ENCODE results near the gene MACROD2. TPM values are rescaled to one million over a fixed set of nuclear protein-coding genes. Genes with fewer than 3 reads are reported as not detected.

MACROD2 gene
- total and polyA plus RNA-seq, 2 of the 4 experiments (the other 2 are of a cell fraction) = not detected

DNA sequence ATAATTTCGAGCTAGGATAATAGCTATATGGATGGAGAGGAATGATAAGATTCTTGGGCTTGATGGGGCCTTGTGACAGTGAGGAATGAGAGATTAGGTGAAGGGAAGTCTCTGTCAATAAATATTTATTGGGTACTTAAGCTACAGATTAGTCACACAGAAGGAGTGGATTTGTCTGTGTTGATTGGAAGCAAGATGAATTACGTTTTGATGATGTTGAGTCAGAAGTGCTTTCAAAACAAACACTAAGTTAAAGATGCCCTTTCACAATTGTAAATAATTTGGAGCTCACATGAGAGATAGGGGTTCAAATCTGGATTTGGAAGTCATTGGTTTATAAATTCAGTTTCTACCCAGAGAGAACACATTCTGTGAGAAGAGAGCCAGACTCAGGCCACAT is 1743.7 kb downstream of the MACROD2 start:
- Histone ChIP-seq H3K27me3 (ENCODE audit: control insufficient read depth, insufficient read depth, low read length) (no peaks in the 10 kb centered on the region), H2AFZ (replicated peaks; ENCODE audit: low read length, poor library complexity) (no peak overlapping the region), H3K14ac (replicated peaks; ENCODE audit: low read depth, low read length) (no peak overlapping the region), H2BK15ac (ENCODE audit: low read depth, low read length) (no peak overlapping the region), H3K4me1 (ENCODE audit: control insufficient read depth, insufficient read depth, low read length) (peaks cover 2% of the 10 kb centered on the region; the same call in 1 of the 2 replicates), H3K23ac (ENCODE audit: low read depth, low read length) (no peak overlapping the region), H3K27ac (ENCODE audit: insufficient read depth, low read length) (no peak overlapping the region), H2BK5ac (ENCODE audit: low read depth, low read length, poor library complexity, severe bottlenecking) (no peak overlapping the region), H3K9me3 (ENCODE audit: control insufficient read depth, insufficient read depth, low read length) (no peaks in the 10 kb centered on the region), H2BK120ac (ENCODE audit: low read depth, low read length) (no peak overlapping the region), H4K20me1 (ENCODE audit: insufficient read depth, low read length) (no peaks in the 10 kb centered on the region), H3K9me1 (ENCODE audit: insufficient read depth, low read length) (no peaks in the 10 kb centered on the region), H3K9ac (ENCODE audit: low read depth, low read length) (no peak overlapping the region), H3K4ac (ENCODE audit: low read depth, low read length) (no peak overlapping the region), H3K18ac (ENCODE audit: low read depth, low read length) (no peak overlapping the region), H3K79me1 (ENCODE audit: low read depth in 1 of 2, low read length in 2 of 2) (no peaks in the 10 kb centered on the region), H2AK9ac (replicated peaks; ENCODE audit: low read depth, low read length, poor library complexity) (no peak overlapping the region), H3K4me3 (ENCODE audit: insufficient read depth, low read depth, low read length) (no peak overlapping the region), H3K56ac (ENCODE audit: extremely low read depth, insufficient read depth, low read length) (no peak overlapping the region), H4K91ac (ENCODE audit: insufficient read depth, low read depth, low read length) (no peak overlapping the region), H4K8ac (ENCODE audit: low read depth in 2 of 2, low read length in 2 of 2) (no peak overlapping the region), H4K5ac (ENCODE audit: low read depth, low read length) (no peak overlapping the region), H3K4me2 (ENCODE audit: low read depth, low read length) (no peak overlapping the region), H2BK20ac (ENCODE audit: low read depth, low read length) (no peak overlapping the region), H3K36me3 (ENCODE audit: control insufficient read depth, insufficient read depth, low read length) (no peaks in the 10 kb centered on the region), H2AK5ac (ENCODE audit: low read depth, low read length) (no peak overlapping the region)
- POLR2A ChIA-PET (ENCODE audit: unreplicated experiment) = no interaction called here
- DNase-seq (no peak), ATAC-seq (ENCODE audit: low read depth) (no peak)
- dilution Hi-C loops (cut with HindIII; ENCODE audit: low sequenced_read_pairs, unreplicated experiment) = no loop called here
- no TSS peak for BruUV-seq (replicated peaks)
- intact Hi-C loops (cut with micrococcal nuclease) = no loop called here
- WGBS, 2 experiments (ENCODE audit: extremely low coverage in 2 of 2, insufficient read length in 1 of 2) = no CpG with 5 or more reads among the region's 2 CpGs
- TF ChIP-seq RCOR1 (IDR thresholded peaks at IDR 0.05; ENCODE audit: insufficient replicate concordance, low read length) (no peak), POLR2A (IDR thresholded peaks at IDR 0.05; ENCODE audit: low read depth, low read length) (no peak), RFX5 (IDR thresholded peaks at IDR 0.05; ENCODE audit: low read depth, low read length) (no peak), ELK1 (IDR thresholded peaks at IDR 0.05; ENCODE audit: borderline replicate concordance, low read depth, low read length) (no peak), BHLHE40 (IDR thresholded peaks at IDR 0.05; ENCODE audit: low read depth, low read length) (no peak), NFE2L2 (IDR thresholded peaks at IDR 0.05; ENCODE audit: low read depth, low read length) (no peak), FOS (IDR thresholded peaks at IDR 0.05; ENCODE audit: low read depth, low read length) (no peak), USF2 (IDR thresholded peaks at IDR 0.05; ENCODE audit: low read depth, low read length) (no peak), CHD1 (IDR thresholded peaks at IDR 0.05; ENCODE audit: low read depth, low read length) (no peak), MXI1 (IDR thresholded peaks at IDR 0.05; ENCODE audit: borderline replicate concordance, low read depth, low read length) (no peak), RAD21 (IDR thresholded peaks at IDR 0.05; ENCODE audit: low read length) (no peak)
- TF ChIP-seq, protein P1, sequence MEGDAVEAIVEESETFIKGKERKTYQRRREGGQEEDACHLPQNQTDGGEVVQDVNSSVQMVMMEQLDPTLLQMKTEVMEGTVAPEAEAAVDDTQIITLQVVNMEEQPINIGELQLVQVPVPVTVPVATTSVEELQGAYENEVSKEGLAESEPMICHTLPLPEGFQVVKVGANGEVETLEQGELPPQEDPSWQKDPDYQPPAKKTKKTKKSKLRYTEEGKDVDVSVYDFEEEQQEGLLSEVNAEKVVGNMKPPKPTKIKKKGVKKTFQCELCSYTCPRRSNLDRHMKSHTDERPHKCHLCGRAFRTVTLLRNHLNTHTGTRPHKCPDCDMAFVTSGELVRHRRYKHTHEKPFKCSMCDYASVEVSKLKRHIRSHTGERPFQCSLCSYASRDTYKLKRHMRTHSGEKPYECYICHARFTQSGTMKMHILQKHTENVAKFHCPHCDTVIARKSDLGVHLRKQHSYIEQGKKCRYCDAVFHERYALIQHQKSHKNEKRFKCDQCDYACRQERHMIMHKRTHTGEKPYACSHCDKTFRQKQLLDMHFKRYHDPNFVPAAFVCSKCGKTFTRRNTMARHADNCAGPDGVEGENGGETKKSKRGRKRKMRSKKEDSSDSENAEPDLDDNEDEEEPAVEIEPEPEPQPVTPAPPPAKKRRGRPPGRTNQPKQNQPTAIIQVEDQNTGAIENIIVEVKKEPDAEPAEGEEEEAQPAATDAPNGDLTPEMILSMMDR (conservative IDR thresholded peaks at IDR 0.05; ENCODE audit: low read depth, low read length) = no peak
- in situ Hi-C loops (cut with MboI; ENCODE audit: low sequenced_read_pairs) = no loop called here
- CTCF ChIA-PET = interaction anchor here (1.3 kb wide), 1 partner anchor 14 kb away, joined by 3 read pairs; no protein-coding TSS in a partner anchor

All from IMR-90 (cell line).